ENCODE measurements around the gene GREB1L.

Gene GREB1L

GRCh38 chr18:21538230-21538629 lies 296.2 kb downstream of the GREB1L start:
- no peak for TF ChIP-seq CTCF (IDR thresholded peaks at IDR 0.05; ENCODE audit: borderline replicate concordance, control extremely low read depth, extremely low read depth, insufficient read depth, missing control alignments)
- in situ Hi-C loops (cut with MboI; ENCODE audit: low sequenced_read_pairs, unreplicated experiment), result no loop called here
- no peak for DNase-seq (ENCODE audit: low spot score)

- in situ Hi-C loops (cut with MboI; ENCODE audit: low sequenced_read_pairs, unreplicated experiment), result no loop called here
- no peak for TF ChIP-seq CTCF (IDR thresholded peaks at IDR 0.05; ENCODE audit: borderline replicate concordance, control extremely low read depth, extremely low read depth, insufficient read depth, missing control alignments)
- DNase-seq (ENCODE audit: low spot score), result no peak
These were observed 304.4 kb downstream of the GREB1L start for GRCh38 chr18:21546423-21546822.

- no peak for DNase-seq (ENCODE audit: low spot score)
- in situ Hi-C loops (cut with MboI; ENCODE audit: low sequenced_read_pairs, unreplicated experiment), result no loop called here
- no peak for TF ChIP-seq CTCF (IDR thresholded peaks at IDR 0.05; ENCODE audit: borderline replicate concordance, control extremely low read depth, extremely low read depth, insufficient read depth, missing control alignments)
These were observed 306.6 kb downstream of the GREB1L start for GRCh38 chr18:21548647-21549046.

GRCh38 chr18:21550510-21550970 lies 308.5 kb downstream of the GREB1L start:
- in situ Hi-C loops (cut with MboI; ENCODE audit: low sequenced_read_pairs, unreplicated experiment), result no loop called here
- DNase-seq (ENCODE audit: low spot score), result no peak
- no peak for TF ChIP-seq CTCF (IDR thresholded peaks at IDR 0.05; ENCODE audit: borderline replicate concordance, control extremely low read depth, extremely low read depth, insufficient read depth, missing control alignments)

GRCh38 chr18:21557607-21558253 lies 315.7 kb downstream of the GREB1L start:
- no peak for DNase-seq (ENCODE audit: low spot score)
- no peak for TF ChIP-seq CTCF (IDR thresholded peaks at IDR 0.05; ENCODE audit: borderline replicate concordance, control extremely low read depth, extremely low read depth, insufficient read depth, missing control alignments)
- in situ Hi-C loops (cut with MboI; ENCODE audit: low sequenced_read_pairs, unreplicated experiment), result no loop called here

- in situ Hi-C loops (cut with MboI; ENCODE audit: low sequenced_read_pairs, unreplicated experiment), result no loop called here
- TF ChIP-seq CTCF (IDR thresholded peaks at IDR 0.05; ENCODE audit: borderline replicate concordance, control extremely low read depth, extremely low read depth, insufficient read depth, missing control alignments), result no peak
These were observed 317.2 kb downstream of the GREB1L start for GRCh38 chr18:21559195-21559594.

More at GRCh38 chr18:21559195-21559594, 317.2 kb downstream of the GREB1L start:
- no peak for DNase-seq (ENCODE audit: low spot score)

Data from GM13976 (cell line).